Measurements from ENCODE around the gene ZNF628. TPM values are rescaled to one million over a fixed set of nuclear protein-coding genes. Genes with fewer than 3 reads are reported as not detected.

The ZNF628 gene
- total RNA-seq, 1 donor from 2014 or later, result 12.7 TPM

- CTCF ChIA-PET, result no interaction called here
- ATAC-seq (ENCODE audit: low read depth), result no peak
- TF ChIP-seq, protein P1, sequence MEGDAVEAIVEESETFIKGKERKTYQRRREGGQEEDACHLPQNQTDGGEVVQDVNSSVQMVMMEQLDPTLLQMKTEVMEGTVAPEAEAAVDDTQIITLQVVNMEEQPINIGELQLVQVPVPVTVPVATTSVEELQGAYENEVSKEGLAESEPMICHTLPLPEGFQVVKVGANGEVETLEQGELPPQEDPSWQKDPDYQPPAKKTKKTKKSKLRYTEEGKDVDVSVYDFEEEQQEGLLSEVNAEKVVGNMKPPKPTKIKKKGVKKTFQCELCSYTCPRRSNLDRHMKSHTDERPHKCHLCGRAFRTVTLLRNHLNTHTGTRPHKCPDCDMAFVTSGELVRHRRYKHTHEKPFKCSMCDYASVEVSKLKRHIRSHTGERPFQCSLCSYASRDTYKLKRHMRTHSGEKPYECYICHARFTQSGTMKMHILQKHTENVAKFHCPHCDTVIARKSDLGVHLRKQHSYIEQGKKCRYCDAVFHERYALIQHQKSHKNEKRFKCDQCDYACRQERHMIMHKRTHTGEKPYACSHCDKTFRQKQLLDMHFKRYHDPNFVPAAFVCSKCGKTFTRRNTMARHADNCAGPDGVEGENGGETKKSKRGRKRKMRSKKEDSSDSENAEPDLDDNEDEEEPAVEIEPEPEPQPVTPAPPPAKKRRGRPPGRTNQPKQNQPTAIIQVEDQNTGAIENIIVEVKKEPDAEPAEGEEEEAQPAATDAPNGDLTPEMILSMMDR (IDR thresholded peaks at IDR 0.05), result no peak
- Mint-ChIP-seq H3K36me3 (ENCODE audit: low read depth) (peaks cover 2% of the 10 kb centered on the region), H3K27me3 (no peaks in the 10 kb centered on the region), H3K27ac (no peak overlapping the region), H3K4me3 (no peak overlapping the region), H3K4me1 (peaks cover 25% of the 10 kb centered on the region), H3K9me3 (no peaks in the 10 kb centered on the region)
- DNase-seq, result no peak
- intact Hi-C loops (cut with micrococcal nuclease), result loop anchor here (5.0 kb wide), 1 partner anchor 178 kb away; the partner anchor contains the start of genes ZNF580 and ZNF581
- POLR2A ChIA-PET, result no interaction called here
Observed at GRCh38 chr19:55464039-55464661, 12.3 kb upstream of the ZNF628 start.

DNA sequence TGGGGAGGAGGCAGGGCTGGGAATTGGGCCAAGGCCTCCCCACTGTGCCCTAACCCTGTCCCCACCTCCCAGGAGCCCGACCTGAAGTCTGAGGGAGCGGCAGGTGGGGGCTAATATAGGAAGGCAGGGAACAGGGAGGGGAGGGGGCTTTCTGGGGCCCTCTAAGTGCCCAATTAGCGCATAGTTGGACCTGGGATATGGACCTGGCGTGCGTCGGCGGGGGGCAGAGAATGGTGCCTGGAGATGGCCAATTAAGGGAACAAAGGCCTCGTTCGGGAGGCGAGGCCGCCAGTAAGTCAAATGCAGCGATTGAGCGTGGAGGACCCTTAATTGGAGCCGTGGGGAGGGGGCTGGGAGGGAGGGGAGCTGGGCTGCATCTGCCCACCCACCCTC is 11.8 kb upstream of the ZNF628 start, which contains the start of gene C19orf85:
TSS of gene C19orf85 (minus strand) at position 90 of the 393 bp plus-strand sequence. CDS start 197 bp downstream, outside the sequence.
- H3K4me1 Mint-ChIP-seq, result peaks cover 25% of the 10 kb centered on the region
- ATAC-seq (ENCODE audit: low read depth), result no peak

DNA sequence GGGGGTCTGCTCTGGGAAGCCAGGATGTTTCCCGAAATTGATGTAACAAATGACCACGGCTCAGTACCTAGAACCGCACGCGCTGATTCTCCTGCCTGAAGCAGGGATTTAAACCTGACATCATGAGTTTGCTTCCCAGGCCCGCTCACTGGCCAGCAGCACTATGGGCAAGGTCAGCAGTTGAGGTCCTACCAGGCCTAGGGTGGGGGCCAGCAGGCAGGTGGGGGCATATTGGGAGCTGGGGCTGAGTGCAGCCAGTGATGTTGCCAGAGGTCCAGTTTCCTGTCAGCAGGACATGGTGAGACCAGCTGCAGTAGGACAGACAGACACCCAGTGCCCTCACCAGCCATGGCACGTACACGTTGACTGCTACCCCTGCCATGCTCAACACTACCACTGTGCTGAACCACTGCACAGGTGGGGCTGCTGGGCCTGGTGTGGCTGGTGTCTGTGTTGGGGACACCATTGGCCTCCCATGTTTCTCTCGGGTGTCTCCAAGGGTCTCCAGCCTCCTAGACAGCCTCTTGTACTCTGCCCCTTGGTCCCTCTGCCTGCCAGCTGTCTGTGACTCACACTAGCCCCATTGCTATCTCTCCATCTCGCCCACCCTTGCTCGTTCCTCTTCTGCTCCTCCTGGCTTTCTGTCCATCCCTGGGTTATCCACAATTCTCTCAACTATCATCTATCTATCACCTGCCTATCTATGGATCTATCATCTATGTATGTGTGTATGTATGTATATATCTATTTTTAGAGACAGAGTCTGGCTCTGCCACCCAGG is 10.8 kb upstream of the ZNF628 start:
- intact Hi-C loops (cut with micrococcal nuclease), result no loop called here
- TF ChIP-seq, protein P1 (IDR thresholded peaks at IDR 0.05), result no peak
- ATAC-seq (ENCODE audit: low read depth) (no peak), DNase-seq (no peak)
- Mint-ChIP-seq H3K4me1 (peaks cover 17% of the 10 kb centered on the region), H3K27me3 (no peaks in the 10 kb centered on the region), H3K4me3 (no peak overlapping the region), H3K9me3 (no peaks in the 10 kb centered on the region), H3K36me3 (ENCODE audit: low read depth) (peaks cover 2% of the 10 kb centered on the region), H3K27ac (no peak overlapping the region)
- ChIA-PET POLR2A (interaction anchor here (1.1 to 2.3 kb wide), 2 partner anchors 11 to 38 kb away, joined by 5 to 11 read pairs; partner anchors contain the start of gene ZNF628), CTCF (interaction anchor here (3.6 to 3.8 kb wide), 2 partner anchors 11 to 39 kb away, joined by 20 to 50 read pairs; partner anchors contain the start of gene ZNF628)

More for the DNA sequence above, 11.8 kb upstream of the ZNF628 start, which contains the start of gene C19orf85:
- H3K36me3 Mint-ChIP-seq (ENCODE audit: low read depth), result peaks cover 2% of the 10 kb centered on the region
- ChIA-PET POLR2A (no interaction called here), CTCF (no interaction called here)
- H3K4me3 Mint-ChIP-seq, result no peak within 1 kb of the TSS
- H3K9me3 Mint-ChIP-seq, result no peaks in the 10 kb centered on the region
- DNase-seq, result no peak
- TF ChIP-seq, protein P1 (IDR thresholded peaks at IDR 0.05), result no peak
- no peak within 1 kb of the TSS for H3K27ac Mint-ChIP-seq
- H3K27me3 Mint-ChIP-seq, result no peaks in the 10 kb centered on the region
- intact Hi-C loops (cut with micrococcal nuclease), result loop anchor here (5.0 kb wide), 1 partner anchor 178 kb away; the partner anchor contains the start of genes ZNF580 and ZNF581

DNA sequence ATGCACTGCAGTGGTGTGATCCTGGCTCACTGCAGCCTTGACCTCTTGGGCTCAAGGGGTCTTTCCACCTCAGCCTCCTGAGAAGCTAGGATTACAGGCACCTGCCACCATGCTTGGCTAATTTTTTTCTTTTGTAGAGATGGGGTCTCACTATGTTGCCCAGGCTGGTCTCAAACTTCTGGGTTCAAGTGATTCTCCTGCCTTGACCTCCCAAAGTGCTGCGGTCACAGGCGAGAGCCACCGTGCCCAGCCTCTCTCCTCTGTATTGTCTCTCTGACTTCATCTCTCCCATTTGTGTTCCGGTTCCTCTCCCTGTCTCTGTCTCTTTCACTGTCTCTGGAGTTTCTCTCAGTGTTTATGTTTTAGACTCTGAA is 10.2 kb upstream of the ZNF628 start:
- DNase-seq, result no peak
- ATAC-seq (ENCODE audit: low read depth), result no peak
- no peak overlapping the region for H3K4me3 Mint-ChIP-seq
- TF ChIP-seq, protein P1 (IDR thresholded peaks at IDR 0.05), result no peak
- H3K4me1 Mint-ChIP-seq, result peaks cover 13% of the 10 kb centered on the region
- POLR2A ChIA-PET, result interaction anchor here (1.1 to 2.3 kb wide), 2 partner anchors 10 to 38 kb away, joined by 5 to 11 read pairs; partner anchors contain the start of gene ZNF628
- H3K36me3 Mint-ChIP-seq (ENCODE audit: low read depth), result peaks cover 2% of the 10 kb centered on the region
- no peaks in the 10 kb centered on the region for H3K27me3 Mint-ChIP-seq
- no peaks in the 10 kb centered on the region for H3K9me3 Mint-ChIP-seq
- intact Hi-C loops (cut with micrococcal nuclease), result no loop called here
- CTCF ChIA-PET, result interaction anchor here (1.5 to 3.8 kb wide), 5 partner anchors 10 to 348 kb away, joined by 3 to 50 read pairs (median 20); partner anchors contain the start of gene ZNF628
- H3K27ac Mint-ChIP-seq, result no peak overlapping the region

All from activated B cell treated with CpG ODN at 0.5 μM for 24 hours (primary cell).